ENCODE measurements around the gene DENND4A. TPM values are rescaled to one million over a fixed set of nuclear protein-coding genes. Genes with fewer than 3 reads are reported as not detected.

The DENND4A gene
- total and polyA plus RNA-seq, 10 of the 15 experiments (the other 5 are each of a cell fraction or from before 2014, with no cell fraction given), result 14.2 to 81.8 (median 34.1) TPM

GRCh38 chr15:65611888-65612615 is 180.0 kb downstream of the DENND4A start:
- ATAC-seq, result no peak
- Histone ChIP-seq H3K9ac (ENCODE audit: control insufficient read depth, insufficient read depth, low read length) (peak overlapping the region; percentile 88), H4K20me1 (ENCODE audit: control insufficient read depth, insufficient read depth) (no peaks in the 10 kb centered on the region), H3K4me1 (ENCODE audit: control insufficient read depth, insufficient read depth, low read length) (peaks cover 7% of the 10 kb centered on the region), H3K27ac (ENCODE audit: control insufficient read depth, insufficient read depth) (peak overlapping the region; percentile 76), H3K79me2 (ENCODE audit: control insufficient read depth, insufficient read depth, low read length) (peaks cover 33% of the 10 kb centered on the region), H3K27me3 (replicated peaks in 1 of 2; ENCODE audit: control insufficient read depth in 2 of 2, insufficient read depth in 2 of 2, low read length in 1 of 2) (no peaks in the 10 kb centered on the region), H3K4me2 (ENCODE audit: control insufficient read depth, insufficient read depth) (peak overlapping the region; percentile 84), H2AFZ (ENCODE audit: control insufficient read depth, low read depth, low read length) (peak overlapping the region; percentile 97), H3K36me3 (ENCODE audit: control insufficient read depth in 2 of 2, insufficient read depth in 2 of 2, low read length in 1 of 2) (no peaks in the 10 kb centered on the region), H3K4me3 (peak overlapping the region; percentile 76), H3K9me3 (replicated peaks; ENCODE audit: control insufficient read depth, insufficient read depth, low read length) (no peaks in the 10 kb centered on the region)
- intact Hi-C loops (cut with micrococcal nuclease; ENCODE audit: unreplicated experiment) (no loop called here), in situ Hi-C loops (cut with MboI) (no loop called here)
- ChIA-PET SMC1A (ENCODE audit: uncharacterized antibody, unreplicated experiment) (interaction anchor here (1.1 to 3.5 kb wide), 8 partner anchors 10 to 258 kb away, joined by 3 to 12 read pairs (median 6); partner anchors contain the start of genes RAB11A and SLC24A1), CTCF (interaction anchor here (1.1 to 4.5 kb wide), 12 partner anchors 9 to 558 kb away, joined by 3 to 28 read pairs (median 6); partner anchors contain the start of genes RAB11A and SLC24A1), RAD21 (ENCODE audit: unreplicated experiment) (interaction anchor here (1.0 to 2.3 kb wide), 5 partner anchors 19 to 310 kb away, joined by 3 to 12 read pairs (median 4); no protein-coding TSS in a partner anchor), POLR2A (interaction anchor here (0.6 to 2.8 kb wide), 3 partner anchors 95 to 257 kb away, joined by 3 to 10 read pairs (median 3); partner anchors contain the start of gene RAB11A)
- BruUV-seq (replicated peaks), result no TSS peak
- WGBS (ENCODE audit: insufficient coverage, insufficient replicate concordance, low lambda C conversion rate, missing lambda C conversion rate), result 99% methylated on average over 5 of the region's 5 CpGs
- TF ChIP-seq YBX1 (IDR thresholded peaks at IDR 0.05), result no peak
- no peak for TF ChIP-seq CBX5 (IDR thresholded peaks at IDR 0.05; ENCODE audit: low read depth)
- no peak for TF ChIP-seq NR2C1 (IDR thresholded peaks at IDR 0.05)
- TF ChIP-seq ZNF622 (IDR thresholded peaks at IDR 0.05), result no peak
- no peak for TF ChIP-seq POLR2A (IDR thresholded peaks at IDR 0.05; ENCODE audit: low read depth, low read length)
- TF ChIP-seq TAF1 (IDR thresholded peaks at IDR 0.05; ENCODE audit: borderline replicate concordance, low read depth, low read length), result no peak
- no peak for TF ChIP-seq ZNF384 (IDR thresholded peaks at IDR 0.05; ENCODE audit: borderline replicate concordance, low read depth, low read length)
- TF ChIP-seq IKZF2 (IDR thresholded peaks at IDR 0.05), result no peak
- no peak for TF ChIP-seq NFIC (IDR thresholded peaks at IDR 0.05; ENCODE audit: low read depth, low read length)
- TF ChIP-seq, protein P1, sequence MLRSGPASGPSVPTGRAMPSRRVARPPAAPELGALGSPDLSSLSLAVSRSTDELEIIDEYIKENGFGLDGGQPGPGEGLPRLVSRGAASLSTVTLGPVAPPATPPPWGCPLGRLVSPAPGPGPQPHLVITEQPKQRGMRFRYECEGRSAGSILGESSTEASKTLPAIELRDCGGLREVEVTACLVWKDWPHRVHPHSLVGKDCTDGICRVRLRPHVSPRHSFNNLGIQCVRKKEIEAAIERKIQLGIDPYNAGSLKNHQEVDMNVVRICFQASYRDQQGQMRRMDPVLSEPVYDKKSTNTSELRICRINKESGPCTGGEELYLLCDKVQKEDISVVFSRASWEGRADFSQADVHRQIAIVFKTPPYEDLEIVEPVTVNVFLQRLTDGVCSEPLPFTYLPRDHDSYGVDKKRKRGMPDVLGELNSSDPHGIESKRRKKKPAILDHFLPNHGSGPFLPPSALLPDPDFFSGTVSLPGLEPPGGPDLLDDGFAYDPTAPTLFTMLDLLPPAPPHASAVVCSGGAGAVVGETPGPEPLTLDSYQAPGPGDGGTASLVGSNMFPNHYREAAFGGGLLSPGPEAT (IDR thresholded peaks at IDR 0.05; ENCODE audit: low read depth), result no peak
- TF ChIP-seq, protein P2, sequence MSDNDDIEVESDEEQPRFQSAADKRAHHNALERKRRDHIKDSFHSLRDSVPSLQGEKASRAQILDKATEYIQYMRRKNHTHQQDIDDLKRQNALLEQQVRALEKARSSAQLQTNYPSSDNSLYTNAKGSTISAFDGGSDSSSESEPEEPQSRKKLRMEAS (IDR thresholded peaks at IDR 0.05; ENCODE audit: low read depth, low read length), result no peak
- no peak for TF ChIP-seq SMARCA5 (IDR thresholded peaks at IDR 0.05)
- no peak for TF ChIP-seq ASH2L (IDR thresholded peaks at IDR 0.05; ENCODE audit: borderline replicate concordance, low read depth)
- FAIRE-seq, result no peak
- DNase-seq (ENCODE audit: low read depth, low spot score), result no peak

Measured in GM12878 (cell line).